Left lung (tissue), 10 donors: ENCODE results near the gene MECR. TPM values are rescaled to one million over a fixed set of nuclear protein-coding genes. Genes with fewer than 3 reads are reported as not detected.

Source experiments
- ATAC-seq: fragments of 200-7000 bp; cut with Tn5 transposase; one replicate; pipeline ENCODE4 v1.9.1; 2020; ENCODE audit warnings: moderate library complexity
- DNase-seq, 4 donors: peaks; one replicate each; pipeline ENCODE4 v3.0.0-alpha.2; 2013 to 2020
- H3K27ac ChIP-seq, 2 donors: fragments of 200-600 bp; sonication (generic) in 1 of 2; one replicate each; pipeline versions ENCODE4 v1.5.0 to v1.8.0; 2020 to 2021
- H3K27me3 ChIP-seq, 2 donors: fragments of 200-600 bp; sonication (generic) in 1 of 2; one replicate each; pipeline versions ENCODE4 v1.5.0 to v1.8.0; 2020 to 2021
- H3K36me3 ChIP-seq, 2 donors: fragments of 200-600 bp; sonication (generic) in 1 of 2; one replicate each; pipeline versions ENCODE4 v1.5.0 to v1.8.0; 2020 to 2021
- H3K4me1 ChIP-seq, 2 donors: fragments of 200-600 bp; one replicate each; pipeline ENCODE4 v1.8.0; 2021
- H3K4me3 ChIP-seq, 2 donors: fragments of 200-600 bp; sonication (generic) in 1 of 2; one replicate each; pipeline versions ENCODE4 v1.5.0 to v1.8.0; 2020 to 2021; ENCODE audit warnings: mild to moderate bottlenecking in 1 of 2
- H3K9me3 ChIP-seq, 2 donors: fragments of 200-600 bp; sonication (generic) in 1 of 2; one replicate each; pipeline versions ENCODE4 v1.5.0 to v1.8.0; 2020 to 2021
- intact Hi-C, 2 donors: fragments of 100-400 bp; cut with DNase I; formaldehyde crosslinking; loops; one replicate each; pipeline versions ENCODE4 v1.11.2 to v1.14.2; 2022
- polyA plus RNA-seq, 6 donors: library from polyadenylated mRNA; unstranded; fragments of 120-200 nt; gene quantifications; one replicate each; pipeline ENCODE4 v1.2.1, GENCODE V29; 2013; ENCODE audit not compliant: insufficient read length in 6 of 6
- total RNA-seq, 2 donors: library from RNA; stranded (reverse); fragmentation: NEBNext Ultra II Directional; extraction: Animal tissue kit (Norgen Biotek cat#: 25700); gene quantifications; one replicate each; pipeline ENCODE4 v1.2.1, GENCODE V29; 2021
- TF ChIP-seq, protein P1 (sequence below), 2 donors: fragments of 200-600 bp; sonication (generic) in 1 of 2; IDR thresholded peaks; one replicate each; pipeline versions ENCODE4 v1.5.0 to v1.8.0; 2021; ENCODE audit warnings: antibody characterized with exemption in 2 of 2
- donor health status: DM: no; HTN: yes; CAD: no.
- donor health status: DM: no; HTN: no; CAD: no.

MECR gene
- total and polyA plus RNA-seq, 8 donors, result 19.2 to 40.2 (median 30.3) TPM

DNA sequence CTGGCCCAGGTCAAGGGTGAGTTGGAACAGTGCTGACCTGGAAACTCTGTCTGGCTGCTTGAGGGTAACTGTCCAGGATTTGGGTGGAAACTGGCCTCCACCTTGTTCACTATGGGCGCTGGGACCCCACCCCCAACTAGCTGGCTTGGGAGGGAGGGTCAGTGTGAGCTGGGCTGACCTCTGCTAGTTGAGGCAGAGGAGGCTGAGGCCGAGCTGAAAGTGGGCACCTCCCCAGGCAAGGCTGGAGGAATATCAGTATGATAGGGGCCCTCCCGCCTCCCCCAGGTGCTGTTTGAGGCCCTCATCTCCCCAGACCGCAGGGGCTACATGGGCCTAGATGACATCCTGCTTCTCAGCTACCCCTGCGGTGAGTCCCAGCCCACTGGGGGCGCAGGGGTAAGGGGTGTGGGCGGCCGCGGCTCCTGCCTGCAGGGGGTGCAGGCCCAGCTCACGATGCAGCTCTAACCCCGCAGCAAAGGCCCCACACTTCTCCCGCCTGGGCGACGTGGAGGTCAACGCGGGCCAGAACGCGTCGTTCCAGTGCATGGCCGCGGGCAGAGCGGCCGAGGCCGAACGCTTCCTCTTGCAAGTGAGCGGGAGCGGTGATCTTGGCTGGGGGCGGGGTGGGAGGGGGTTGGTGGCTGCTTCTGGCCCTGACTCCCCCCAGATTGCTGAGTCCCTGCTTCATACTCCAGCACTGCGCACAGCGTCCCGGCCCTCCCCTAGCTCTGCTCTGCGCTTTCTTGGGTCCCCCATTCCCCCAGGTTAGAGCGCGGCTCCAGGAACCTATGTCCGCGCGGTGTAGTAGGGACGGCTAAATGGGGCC, 28.5 kb upstream of the MECR start:
- TF ChIP-seq, protein P1, sequence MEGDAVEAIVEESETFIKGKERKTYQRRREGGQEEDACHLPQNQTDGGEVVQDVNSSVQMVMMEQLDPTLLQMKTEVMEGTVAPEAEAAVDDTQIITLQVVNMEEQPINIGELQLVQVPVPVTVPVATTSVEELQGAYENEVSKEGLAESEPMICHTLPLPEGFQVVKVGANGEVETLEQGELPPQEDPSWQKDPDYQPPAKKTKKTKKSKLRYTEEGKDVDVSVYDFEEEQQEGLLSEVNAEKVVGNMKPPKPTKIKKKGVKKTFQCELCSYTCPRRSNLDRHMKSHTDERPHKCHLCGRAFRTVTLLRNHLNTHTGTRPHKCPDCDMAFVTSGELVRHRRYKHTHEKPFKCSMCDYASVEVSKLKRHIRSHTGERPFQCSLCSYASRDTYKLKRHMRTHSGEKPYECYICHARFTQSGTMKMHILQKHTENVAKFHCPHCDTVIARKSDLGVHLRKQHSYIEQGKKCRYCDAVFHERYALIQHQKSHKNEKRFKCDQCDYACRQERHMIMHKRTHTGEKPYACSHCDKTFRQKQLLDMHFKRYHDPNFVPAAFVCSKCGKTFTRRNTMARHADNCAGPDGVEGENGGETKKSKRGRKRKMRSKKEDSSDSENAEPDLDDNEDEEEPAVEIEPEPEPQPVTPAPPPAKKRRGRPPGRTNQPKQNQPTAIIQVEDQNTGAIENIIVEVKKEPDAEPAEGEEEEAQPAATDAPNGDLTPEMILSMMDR (IDR thresholded peaks at IDR 0.05), result no peak
- Histone ChIP-seq H3K27me3 (peaks cover 0 to 62% of the 10 kb centered on the region in 2 donors), H3K4me3 (peak overlapping the region; percentile 47 to 48), H3K4me1 (peaks cover 9 to 13% of the 10 kb centered on the region in 2 donors), H3K36me3 (no peaks in the 10 kb centered on the region), H3K9me3 (no peaks in the 10 kb centered on the region), H3K27ac (no peak overlapping the region)
- DNase-seq, result no peak
- intact Hi-C loops, result no loop called here
- ATAC-seq, result peak; percentile 22

DNA sequence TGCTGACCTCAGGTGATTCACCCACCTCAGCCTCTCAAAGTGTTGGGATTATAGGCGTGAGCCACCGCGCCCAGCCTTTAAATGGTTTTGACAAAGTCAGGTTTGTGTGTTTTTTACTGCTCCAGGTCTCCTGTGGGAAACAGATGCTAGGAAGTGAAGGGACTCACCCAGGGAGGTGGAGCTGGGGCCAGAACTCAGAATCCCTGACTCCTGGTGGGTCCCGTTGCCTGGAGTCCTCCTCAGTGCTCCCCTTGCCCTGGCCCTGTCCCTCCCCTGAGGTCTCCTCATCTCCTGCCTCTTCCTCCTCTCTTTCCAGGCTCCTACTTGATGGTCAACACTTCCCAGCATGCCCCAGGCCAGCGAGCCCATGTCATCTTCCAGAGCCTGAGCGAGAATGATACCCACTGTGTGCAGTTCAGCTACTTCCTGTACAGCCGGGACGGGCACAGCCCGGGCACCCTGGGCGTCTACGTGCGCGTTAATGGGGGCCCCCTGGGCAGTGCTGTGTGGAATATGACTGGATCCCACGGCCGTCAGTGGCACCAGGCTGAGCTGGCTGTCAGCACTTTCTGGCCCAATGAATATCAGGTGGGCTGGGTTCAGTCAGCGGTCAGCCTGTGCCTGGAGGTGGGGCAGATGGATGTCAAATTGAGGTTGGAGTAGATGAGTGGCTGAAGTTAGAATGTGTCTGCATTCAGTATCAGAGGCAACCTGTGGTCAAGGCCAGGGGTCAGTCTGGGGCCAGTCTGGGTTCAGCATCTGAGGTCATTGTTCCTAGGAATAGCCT, 27.6 kb upstream of the MECR start:
- TF ChIP-seq, protein P1 (IDR thresholded peaks at IDR 0.05), result no peak
- no peak for DNase-seq
- peaks cover 0 to 62% of the 10 kb centered on the region in 2 donors for H3K27me3 ChIP-seq
- ATAC-seq, result no peak
- no peak overlapping the region for H3K27ac ChIP-seq
- peaks cover 9 to 13% of the 10 kb centered on the region in 2 donors for H3K4me1 ChIP-seq
- intact Hi-C loops, result no loop called here
- no peak overlapping the region for H3K4me3 ChIP-seq
- no peaks in the 10 kb centered on the region for H3K36me3 ChIP-seq
- H3K9me3 ChIP-seq, result no peaks in the 10 kb centered on the region

GRCh38 chr1:29256979-29257804, 26.5 kb upstream of the MECR start:
- H3K4me1 ChIP-seq, result peaks cover 9 to 13% of the 10 kb centered on the region in 2 donors
- no peak for ATAC-seq
- H3K36me3 ChIP-seq, result no peaks in the 10 kb centered on the region
- no peak overlapping the region for H3K27ac ChIP-seq
- TF ChIP-seq, protein P1 (IDR thresholded peaks at IDR 0.05), result no peak
- no peak overlapping the region for H3K4me3 ChIP-seq
- peaks cover 0 to 52% of the 10 kb centered on the region in 2 donors for H3K27me3 ChIP-seq
- DNase-seq, result no peak
- intact Hi-C loops, result no loop called here
- H3K9me3 ChIP-seq, result no peaks in the 10 kb centered on the region

GRCh38 chr1:29256394-29256793, 25.7 kb upstream of the MECR start:
- Histone ChIP-seq H3K36me3 (no peaks in the 10 kb centered on the region), H3K9me3 (no peaks in the 10 kb centered on the region), H3K4me3 (no peak overlapping the region), H3K4me1 (peaks cover 9 to 13% of the 10 kb centered on the region in 2 donors), H3K27ac (no peak overlapping the region), H3K27me3 (peaks cover 0 to 47% of the 10 kb centered on the region in 2 donors)
- ATAC-seq (no peak), DNase-seq (no peak)
- intact Hi-C loops, result no loop called here
- TF ChIP-seq, protein P1 (IDR thresholded peaks at IDR 0.05), result no peak
